ENCODE data around the gene C1QTNF12.

The C1QTNF12 gene

DNA sequence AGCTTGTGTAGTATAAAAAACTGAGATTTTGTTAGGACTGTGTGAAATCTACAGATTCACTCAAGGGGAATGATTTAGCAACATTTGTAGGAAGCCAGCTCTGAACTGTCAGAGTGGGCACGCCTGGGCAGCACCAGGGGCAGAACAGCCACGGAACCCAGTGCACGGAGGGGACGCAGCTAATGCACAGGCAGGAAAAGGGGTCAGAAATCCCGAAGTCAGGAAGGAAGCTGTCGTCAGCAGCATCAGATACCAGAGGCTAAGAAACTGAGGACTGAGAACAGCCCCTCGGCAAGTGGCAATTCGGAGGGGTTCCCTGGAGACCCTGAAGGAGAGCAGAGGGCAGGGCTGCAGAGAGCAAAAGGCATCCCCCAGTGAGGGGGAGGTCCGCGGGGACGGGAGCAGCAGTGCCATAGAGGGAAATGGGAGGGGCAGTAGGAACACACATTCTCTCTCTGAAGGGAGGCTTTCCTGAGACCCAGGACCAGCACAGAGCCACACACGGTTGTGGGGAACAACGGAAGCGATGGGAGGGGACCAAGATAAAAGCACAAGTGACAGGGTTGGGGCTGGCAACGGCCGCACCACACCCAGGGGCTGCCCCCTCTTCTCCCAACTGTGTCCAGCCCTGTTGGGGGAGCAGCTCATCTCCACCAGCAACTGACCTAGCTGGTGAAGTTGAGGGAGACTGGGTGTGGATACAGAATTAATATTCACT lies 14.5 kb upstream of the C1QTNF12 start:
- peaks cover 12% of the 10 kb centered on the region for H3K4me1 ChIP-seq (ENCODE audit: insufficient read depth, poor library complexity, severe bottlenecking)
- DNase-seq (ENCODE audit: low spot score), result no peak
- H3K9me3 ChIP-seq (ENCODE audit: severe bottlenecking), result no peaks in the 10 kb centered on the region
- H3K27ac ChIP-seq (ENCODE audit: poor library complexity, severe bottlenecking), result no peak overlapping the region
- H3K27me3 ChIP-seq (ENCODE audit: insufficient read depth, poor library complexity, severe bottlenecking), result no peaks in the 10 kb centered on the region
- TF ChIP-seq, protein P1, sequence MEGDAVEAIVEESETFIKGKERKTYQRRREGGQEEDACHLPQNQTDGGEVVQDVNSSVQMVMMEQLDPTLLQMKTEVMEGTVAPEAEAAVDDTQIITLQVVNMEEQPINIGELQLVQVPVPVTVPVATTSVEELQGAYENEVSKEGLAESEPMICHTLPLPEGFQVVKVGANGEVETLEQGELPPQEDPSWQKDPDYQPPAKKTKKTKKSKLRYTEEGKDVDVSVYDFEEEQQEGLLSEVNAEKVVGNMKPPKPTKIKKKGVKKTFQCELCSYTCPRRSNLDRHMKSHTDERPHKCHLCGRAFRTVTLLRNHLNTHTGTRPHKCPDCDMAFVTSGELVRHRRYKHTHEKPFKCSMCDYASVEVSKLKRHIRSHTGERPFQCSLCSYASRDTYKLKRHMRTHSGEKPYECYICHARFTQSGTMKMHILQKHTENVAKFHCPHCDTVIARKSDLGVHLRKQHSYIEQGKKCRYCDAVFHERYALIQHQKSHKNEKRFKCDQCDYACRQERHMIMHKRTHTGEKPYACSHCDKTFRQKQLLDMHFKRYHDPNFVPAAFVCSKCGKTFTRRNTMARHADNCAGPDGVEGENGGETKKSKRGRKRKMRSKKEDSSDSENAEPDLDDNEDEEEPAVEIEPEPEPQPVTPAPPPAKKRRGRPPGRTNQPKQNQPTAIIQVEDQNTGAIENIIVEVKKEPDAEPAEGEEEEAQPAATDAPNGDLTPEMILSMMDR (IDR thresholded peaks at IDR 0.05; ENCODE audit: poor library complexity, severe bottlenecking), result no peak
- no peak overlapping the region for H3K4me3 ChIP-seq (ENCODE audit: severe bottlenecking)
- peaks cover 75% of the 10 kb centered on the region for H3K36me3 ChIP-seq (ENCODE audit: low read depth)
- ATAC-seq (ENCODE audit: low read depth), result no peak

- no peaks in the 10 kb centered on the region for H3K9me3 ChIP-seq (ENCODE audit: severe bottlenecking)
Observed at GRCh38 chr1:1259951-1260600, 13.6 kb upstream of the C1QTNF12 start.

DNA sequence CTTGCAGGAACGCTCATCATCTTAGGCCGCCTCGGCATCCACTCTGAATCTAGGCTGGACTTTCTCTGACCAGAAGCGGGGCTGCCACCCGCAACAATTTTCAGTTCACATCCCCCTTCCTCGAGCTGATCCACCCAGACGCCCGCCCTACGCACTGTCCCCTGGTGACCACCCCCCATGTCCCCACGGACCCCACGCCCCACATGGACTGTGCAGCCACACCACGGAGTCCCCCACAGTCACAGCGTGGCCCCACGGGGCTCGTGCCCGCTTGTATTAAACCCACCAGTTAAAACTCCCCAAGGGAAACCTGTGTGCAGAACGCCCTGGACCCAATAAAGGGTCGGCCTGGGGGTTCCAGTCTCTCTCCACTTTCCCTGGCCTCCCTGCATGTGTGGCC lies 13.0 kb upstream of the C1QTNF12 start:
- peaks cover 76% of the 10 kb centered on the region for H3K36me3 ChIP-seq (ENCODE audit: low read depth)
- H3K4me1 ChIP-seq (ENCODE audit: insufficient read depth, poor library complexity, severe bottlenecking), result peaks cover 1% of the 10 kb centered on the region
- TF ChIP-seq, protein P1 (IDR thresholded peaks at IDR 0.05; ENCODE audit: poor library complexity, severe bottlenecking), result no peak
- no peak for ATAC-seq (ENCODE audit: low read depth)
- H3K27me3 ChIP-seq (ENCODE audit: insufficient read depth, poor library complexity, severe bottlenecking), result no peaks in the 10 kb centered on the region
- no peak for DNase-seq (ENCODE audit: low spot score)
- H3K4me3 ChIP-seq (ENCODE audit: severe bottlenecking), result no peak overlapping the region
- no peak overlapping the region for H3K27ac ChIP-seq (ENCODE audit: poor library complexity, severe bottlenecking)
- H3K9me3 ChIP-seq (ENCODE audit: severe bottlenecking), result no peaks in the 10 kb centered on the region

More at GRCh38 chr1:1259951-1260600, 13.6 kb upstream of the C1QTNF12 start:
- DNase-seq (ENCODE audit: low spot score) (peak; percentile 56), ATAC-seq (ENCODE audit: low read depth) (no peak)
- H3K4me1 ChIP-seq (ENCODE audit: insufficient read depth, poor library complexity, severe bottlenecking), result peaks cover 4% of the 10 kb centered on the region
- H3K36me3 ChIP-seq (ENCODE audit: low read depth), result peaks cover 74% of the 10 kb centered on the region
- H3K4me3 ChIP-seq (ENCODE audit: severe bottlenecking), result no peak overlapping the region
- no peak overlapping the region for H3K27ac ChIP-seq (ENCODE audit: poor library complexity, severe bottlenecking)
- no peaks in the 10 kb centered on the region for H3K27me3 ChIP-seq (ENCODE audit: insufficient read depth, poor library complexity, severe bottlenecking)
- TF ChIP-seq, protein P1 (IDR thresholded peaks at IDR 0.05; ENCODE audit: poor library complexity, severe bottlenecking), result no peak

DNA sequence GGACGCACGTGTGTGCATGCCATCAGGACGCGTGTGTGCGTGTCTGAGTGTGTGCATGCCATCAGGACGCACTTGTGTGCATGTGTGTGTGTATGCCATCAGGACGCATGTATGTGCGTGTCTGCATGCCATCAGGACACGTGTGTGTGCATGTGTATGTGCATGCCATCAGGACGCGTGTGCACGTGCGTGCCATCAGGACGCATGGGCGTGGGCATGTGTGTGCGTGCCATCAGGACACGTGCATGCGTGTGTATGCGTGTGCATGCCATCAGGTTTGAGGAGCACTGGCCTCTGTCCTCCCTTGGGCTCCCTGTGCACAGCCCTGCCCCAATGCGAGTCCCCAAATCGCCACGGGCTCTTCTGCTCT lies 12.6 kb upstream of the C1QTNF12 start:
- Histone ChIP-seq H3K27ac (ENCODE audit: poor library complexity, severe bottlenecking) (no peak overlapping the region), H3K4me1 (ENCODE audit: insufficient read depth, poor library complexity, severe bottlenecking) (no peaks in the 10 kb centered on the region), H3K9me3 (ENCODE audit: severe bottlenecking) (no peaks in the 10 kb centered on the region), H3K27me3 (ENCODE audit: insufficient read depth, poor library complexity, severe bottlenecking) (no peaks in the 10 kb centered on the region), H3K4me3 (ENCODE audit: severe bottlenecking) (no peak overlapping the region), H3K36me3 (ENCODE audit: low read depth) (peaks cover 72% of the 10 kb centered on the region)
- ATAC-seq (ENCODE audit: low read depth) (no peak), DNase-seq (ENCODE audit: low spot score) (no peak)
- TF ChIP-seq, protein P1 (IDR thresholded peaks at IDR 0.05; ENCODE audit: poor library complexity, severe bottlenecking), result no peak
